CD8-positive, alpha-beta memory T cell (primary cell): Measurements from ENCODE around the gene SLC29A2. TPM values are rescaled to one million over a fixed set of nuclear protein-coding genes. Genes with fewer than 3 reads are reported as not detected.

ENCODE experiments used
- CTCF ChIA-PET: fragments of 350-600 bp; sonication (Branson Sonifier 250); formaldehyde crosslinking; loops from one replicate; lab custom pipeline; 2021; ENCODE audit warnings: antibody characterized with exemption; lab: Charles Lee
- POLR2A ChIA-PET: fragments of 350-600 bp; sonication (Branson Sonifier 250); formaldehyde crosslinking; loops from one replicate; lab custom pipeline; 2021; ENCODE audit warnings: antibody characterized with exemption; lab: Charles Lee
- DNase-seq, 5 donors: peaks; one replicate each; pipeline versions ENCODE4 v3.0.0 to v3.0.0-alpha.2; 2020 to 2022; ENCODE audit warnings: mixed read lengths in 1 of 5
- H3K27ac ChIP-seq: one replicate; pipeline ENCODE4 v1.7.0; 2013; ENCODE audit warnings: low read depth, mild to moderate bottlenecking, low read length, moderate library complexity
- H3K27me3 ChIP-seq: 2 replicates; pipeline ENCODE4 v1.7.0; 2013; ENCODE audit warnings: low read length, mild to moderate bottlenecking; ENCODE audit not compliant: insufficient read depth, poor library complexity, severe bottlenecking
- H3K36me3 ChIP-seq: 2 replicates; pipeline ENCODE4 v1.7.0; 2013; ENCODE audit warnings: mild to moderate bottlenecking, low read length, moderate library complexity; ENCODE audit not compliant: insufficient read depth
- H3K4me1 ChIP-seq: 2 replicates; pipeline ENCODE4 v1.7.0; 2013; ENCODE audit warnings: mild to moderate bottlenecking, low read length, moderate library complexity; ENCODE audit not compliant: insufficient read depth
- H3K4me3 ChIP-seq: 2 replicates; pipeline ENCODE4 v1.7.0; 2013; ENCODE audit warnings: mild to moderate bottlenecking, low read length
- H3K9me3 ChIP-seq: 2 replicates; pipeline ENCODE4 v1.7.0; 2013; ENCODE audit warnings: mild to moderate bottlenecking, low read length
- H3K27ac Mint-ChIP-seq, 8 donors: one replicate each; pipeline ENCODE4 v1.8.0; 2020 to 2021; ENCODE audit warnings: mixed read lengths in 8 of 8, mild to moderate bottlenecking in 6 of 8, inconsistent platforms in 3 of 8, moderate library complexity in 3 of 8
- H3K27me3 Mint-ChIP-seq, 2 donors: one replicate each; pipeline ENCODE4 v1.8.0; 2020 to 2021; ENCODE audit warnings: mixed read lengths in 2 of 2, mild to moderate bottlenecking in 1 of 2, moderate library complexity in 1 of 2
- H3K36me3 Mint-ChIP-seq, 3 donors: one replicate each; pipeline ENCODE4 v1.8.0; 2020 to 2021; ENCODE audit warnings: mixed read lengths in 3 of 3, inconsistent platforms in 1 of 3, mild to moderate bottlenecking in 1 of 3
- H3K4me1 Mint-ChIP-seq, 3 donors: one replicate each; pipeline ENCODE4 v1.8.0; 2020 to 2021; ENCODE audit warnings: mixed read lengths in 3 of 3, inconsistent platforms in 1 of 3, mild to moderate bottlenecking in 1 of 3
- H3K4me3 Mint-ChIP-seq, 7 donors: one replicate each; pipeline ENCODE4 v1.8.0; 2020 to 2021; ENCODE audit warnings: mixed read lengths in 7 of 7, mild to moderate bottlenecking in 6 of 7, moderate library complexity in 4 of 7, inconsistent platforms in 2 of 7
- H3K9me3 Mint-ChIP-seq, 5 donors: one replicate each; pipeline ENCODE4 v1.8.0; 2020 to 2022; ENCODE audit warnings: mixed read lengths in 5 of 5, mild to moderate bottlenecking in 3 of 5, moderate library complexity in 2 of 5, inconsistent platforms in 1 of 5
- polyA plus RNA-seq: library from polyadenylated mRNA; unstranded; fragments of 300-500 nt; fragmentation: Illumina TruSeq; gene quantifications from one replicate; pipeline ENCODE4 v1.2.3, GENCODE V29; 2021
- total RNA-seq, 2 experiments: library from RNA; stranded (reverse); gene quantifications; one replicate each; pipeline ENCODE4 v1.2.3, GENCODE V29; 2021

SLC29A2 gene
- total and polyA plus RNA-seq, 3 experiments from 2014 or later, result 1.9 to 8.5 (median 7.9) TPM

- DNase-seq, result no peak
- H3K36me3 ChIP-seq, result no peaks in the 10 kb centered on the region
- POLR2A ChIA-PET, result interaction anchor here (1.1 kb wide), 1 partner anchor 53 kb away, joined by 3 read pairs; no protein-coding TSS in a partner anchor
These were observed 5.6 kb downstream of the SLC29A2 start for GRCh38 chr11:66365711-66366619.

GRCh38 chr11:66365166-66365565 lies 6.4 kb downstream of the SLC29A2 start:
- POLR2A ChIA-PET, result no interaction called here
- Mint-ChIP-seq H3K27me3 (no peaks in the 10 kb centered on the region), H3K4me3 (no peak overlapping the region), H3K4me1 (peaks cover 5 to 7% (median 6%) of the 10 kb centered on the region in 3 donors), H3K27ac (no peak overlapping the region), H3K36me3 (peaks cover 0 to 5% (median 0%) of the 10 kb centered on the region in 3 donors), H3K9me3 (no peaks in the 10 kb centered on the region)
- H3K36me3 ChIP-seq, result no peaks in the 10 kb centered on the region
- no peak overlapping the region for H3K4me3 ChIP-seq
- no peak overlapping the region for H3K27ac ChIP-seq
- H3K4me1 ChIP-seq, result no peaks in the 10 kb centered on the region
- DNase-seq, result no peak
- CTCF ChIA-PET, result interaction anchor here (0.7 to 4.7 kb wide), 5 partner anchors 12 to 48 kb away, joined by 3 to 14 read pairs (median 3); partner anchors contain the start of gene CD248
- H3K27me3 ChIP-seq, result no peaks in the 10 kb centered on the region
- no peaks in the 10 kb centered on the region for H3K9me3 ChIP-seq

More at GRCh38 chr11:66365711-66366619, 5.6 kb downstream of the SLC29A2 start:
- CTCF ChIA-PET, result interaction anchor here (1.1 to 4.7 kb wide), 6 partner anchors 12 to 54 kb away, joined by 3 to 14 read pairs (median 4); no protein-coding TSS in a partner anchor
- Histone ChIP-seq H3K9me3 (no peaks in the 10 kb centered on the region), H3K4me1 (no peaks in the 10 kb centered on the region), H3K4me3 (no peak overlapping the region), H3K27me3 (no peaks in the 10 kb centered on the region), H3K27ac (no peak overlapping the region)
- Mint-ChIP-seq H3K27ac (no peak overlapping the region), H3K27me3 (no peaks in the 10 kb centered on the region), H3K36me3 (peaks cover 0 to 5% (median 0%) of the 10 kb centered on the region in 3 donors), H3K4me3 (peak overlapping the region in 1 of 7 donors; percentile 68), H3K4me1 (peaks cover 6 to 10% (median 10%) of the 10 kb centered on the region in 3 donors), H3K9me3 (no peaks in the 10 kb centered on the region)

- no peaks in the 10 kb centered on the region for H3K36me3 ChIP-seq
- H3K27ac ChIP-seq, result no peak overlapping the region
- Mint-ChIP-seq H3K4me3 (no peak overlapping the region), H3K27ac (no peak overlapping the region), H3K27me3 (no peaks in the 10 kb centered on the region), H3K36me3 (peaks cover 0 to 3% (median 0%) of the 10 kb centered on the region in 3 donors), H3K9me3 (no peaks in the 10 kb centered on the region), H3K4me1 (peaks cover 0 to 2% (median 0%) of the 10 kb centered on the region in 3 donors)
- H3K4me1 ChIP-seq, result no peaks in the 10 kb centered on the region
- ChIA-PET POLR2A (no interaction called here), CTCF (interaction anchor here (1.0 to 4.7 kb wide), 9 partner anchors 8 to 53 kb away, joined by 3 to 15 read pairs (median 5); partner anchors contain the start of gene BRMS1)
- no peaks in the 10 kb centered on the region for H3K9me3 ChIP-seq
- H3K4me3 ChIP-seq, result no peak overlapping the region
- no peaks in the 10 kb centered on the region for H3K27me3 ChIP-seq
- peak; percentile 36 to 71 (median 55) for DNase-seq
These were observed 7.6 kb downstream of the SLC29A2 start for GRCh38 chr11:66363805-66364535.

- Mint-ChIP-seq H3K27me3 (no peaks in the 10 kb centered on the region), H3K4me3 (no peak overlapping the region), H3K36me3 (peaks cover 0 to 6% (median 2%) of the 10 kb centered on the region in 3 donors), H3K9me3 (no peaks in the 10 kb centered on the region), H3K4me1 (peaks cover 0 to 2% (median 0%) of the 10 kb centered on the region in 3 donors), H3K27ac (no peak overlapping the region)
- H3K9me3 ChIP-seq, result no peaks in the 10 kb centered on the region
- no peaks in the 10 kb centered on the region for H3K4me1 ChIP-seq
- H3K27ac ChIP-seq, result no peak overlapping the region
- no peaks in the 10 kb centered on the region for H3K36me3 ChIP-seq
- H3K4me3 ChIP-seq, result no peak overlapping the region
- ChIA-PET POLR2A (no interaction called here), CTCF (interaction anchor here (0.9 to 4.7 kb wide), 8 partner anchors 9 to 52 kb away, joined by 3 to 15 read pairs (median 6); partner anchors contain the start of gene BRMS1)
- DNase-seq, result no peak
- H3K27me3 ChIP-seq, result no peaks in the 10 kb centered on the region
These were observed 8.4 kb downstream of the SLC29A2 start for GRCh38 chr11:66363187-66363601.

GRCh38 chr11:66362481-66363147 lies 8.9 kb downstream of the SLC29A2 start:
- no peaks in the 10 kb centered on the region for H3K27me3 Mint-ChIP-seq
- CTCF ChIA-PET, result interaction anchor here (0.9 to 4.7 kb wide), 7 partner anchors 9 to 26 kb away, joined by 3 to 15 read pairs (median 8); partner anchors contain the start of gene BRMS1
- POLR2A ChIA-PET, result no interaction called here
- no peak overlapping the region for H3K27ac Mint-ChIP-seq
- no peak overlapping the region for H3K27ac ChIP-seq
- no peaks in the 10 kb centered on the region for H3K36me3 ChIP-seq
- H3K4me3 ChIP-seq, result no peak overlapping the region
- no peaks in the 10 kb centered on the region for H3K9me3 Mint-ChIP-seq
- H3K4me1 Mint-ChIP-seq, result no peaks in the 10 kb centered on the region
- no peaks in the 10 kb centered on the region for H3K4me1 ChIP-seq
- H3K4me3 Mint-ChIP-seq, result no peak overlapping the region
- peaks cover 0 to 6% (median 2%) of the 10 kb centered on the region in 3 donors for H3K36me3 Mint-ChIP-seq
- H3K9me3 ChIP-seq, result no peaks in the 10 kb centered on the region
- H3K27me3 ChIP-seq, result no peaks in the 10 kb centered on the region
- DNase-seq, result no peak

GRCh38 chr11:66361502-66361941 lies 10.0 kb downstream of the SLC29A2 start:
- no peaks in the 10 kb centered on the region for H3K9me3 ChIP-seq
- DNase-seq, result no peak
- H3K9me3 Mint-ChIP-seq, result no peaks in the 10 kb centered on the region
- H3K4me1 Mint-ChIP-seq, result no peaks in the 10 kb centered on the region
- H3K4me3 Mint-ChIP-seq, result no peak overlapping the region
- H3K27me3 Mint-ChIP-seq, result no peaks in the 10 kb centered on the region
- ChIA-PET CTCF (interaction anchor here (0.8 to 1.5 kb wide), 3 partner anchors 13 to 49 kb away, joined by 3 to 4 read pairs (median 3); no protein-coding TSS in a partner anchor), POLR2A (no interaction called here)
- no peak overlapping the region for H3K27ac Mint-ChIP-seq
- no peaks in the 10 kb centered on the region for H3K27me3 ChIP-seq
- H3K36me3 ChIP-seq, result no peaks in the 10 kb centered on the region
- H3K4me3 ChIP-seq, result no peak overlapping the region
- no peak overlapping the region for H3K27ac ChIP-seq
- H3K4me1 ChIP-seq, result no peaks in the 10 kb centered on the region
- H3K36me3 Mint-ChIP-seq, result peaks cover 0 to 6% (median 2%) of the 10 kb centered on the region in 3 donors

GRCh38 chr11:66360406-66361073 lies 11.0 kb downstream of the SLC29A2 start:
- Mint-ChIP-seq H3K4me1 (no peaks in the 10 kb centered on the region), H3K9me3 (no peaks in the 10 kb centered on the region), H3K27ac (no peak overlapping the region), H3K27me3 (no peaks in the 10 kb centered on the region), H3K36me3 (peaks cover 0 to 8% (median 2%) of the 10 kb centered on the region in 3 donors), H3K4me3 (no peak overlapping the region)
- no peak overlapping the region for H3K27ac ChIP-seq
- DNase-seq, result no peak
- no peaks in the 10 kb centered on the region for H3K4me1 ChIP-seq
- no peaks in the 10 kb centered on the region for H3K27me3 ChIP-seq
- H3K4me3 ChIP-seq, result no peak overlapping the region
- H3K9me3 ChIP-seq, result no peaks in the 10 kb centered on the region
- CTCF ChIA-PET, result interaction anchor here (0.8 to 1.5 kb wide), 2 partner anchors 12 to 16 kb away, joined by 3 read pairs; partner anchors contain the start of gene BRMS1
- POLR2A ChIA-PET, result interaction anchor here (0.6 kb wide), 1 partner anchor 358 kb away, joined by 3 read pairs; the partner anchor contains the start of gene BANF1
- no peaks in the 10 kb centered on the region for H3K36me3 ChIP-seq
